HG03354 (cell line): ENCODE measurements around the gene PARD3.
"Not testable (repeated sequence)": the region's sequence is repeated elsewhere in the genome, so short reads cannot be mapped to it uniquely, and the experiment has no call there.

Source experiments
- ATAC-seq: cut with Tn5 transposase; IDR thresholded peaks from one replicate; pipeline ENCODE4 v1.9.1; 2021; ENCODE audit warnings: mild to moderate bottlenecking; ENCODE audit not compliant: unreplicated experiment, poor library complexity, severe bottlenecking

Gene PARD3

DNA sequence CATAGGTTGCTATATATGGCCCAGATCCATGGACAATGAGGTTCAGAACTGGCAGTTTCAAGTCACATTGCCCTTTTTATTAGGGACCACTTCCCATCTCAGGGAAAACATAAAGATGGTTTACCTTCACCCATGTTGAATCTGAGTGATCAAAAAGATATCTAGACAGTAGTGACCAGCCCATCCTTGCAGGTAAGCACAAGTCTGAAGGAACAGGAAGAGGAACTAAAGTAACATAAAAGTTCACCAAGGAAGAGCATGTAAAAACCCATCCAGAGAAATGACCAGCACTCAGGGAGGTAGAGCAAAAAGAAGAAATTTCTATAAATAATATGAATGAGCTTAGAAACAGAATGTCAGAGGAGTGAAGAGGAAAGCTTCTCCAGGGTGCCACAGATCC lies 382.5 kb downstream of the PARD3 start:
- no peak for ATAC-seq

DNA sequence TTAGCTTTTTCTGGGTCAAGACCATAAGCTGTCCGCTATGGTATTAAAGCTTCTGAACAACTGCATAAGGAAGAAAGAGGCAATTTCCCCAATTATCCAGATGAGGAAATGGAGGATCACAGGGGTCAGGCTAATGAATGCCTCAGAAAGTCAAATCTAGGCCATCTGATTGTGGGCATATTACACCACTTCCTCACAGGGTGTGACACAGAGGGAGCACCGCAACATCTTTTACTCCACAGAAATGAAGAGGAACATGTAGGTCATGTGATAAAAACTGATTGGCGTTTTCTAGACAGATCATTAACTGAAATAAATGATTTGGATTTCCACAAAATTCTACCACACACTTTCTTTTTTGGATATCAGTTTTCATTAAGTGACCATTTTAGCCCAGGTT lies 384.4 kb downstream of the PARD3 start:
- ATAC-seq, result no peak

DNA sequence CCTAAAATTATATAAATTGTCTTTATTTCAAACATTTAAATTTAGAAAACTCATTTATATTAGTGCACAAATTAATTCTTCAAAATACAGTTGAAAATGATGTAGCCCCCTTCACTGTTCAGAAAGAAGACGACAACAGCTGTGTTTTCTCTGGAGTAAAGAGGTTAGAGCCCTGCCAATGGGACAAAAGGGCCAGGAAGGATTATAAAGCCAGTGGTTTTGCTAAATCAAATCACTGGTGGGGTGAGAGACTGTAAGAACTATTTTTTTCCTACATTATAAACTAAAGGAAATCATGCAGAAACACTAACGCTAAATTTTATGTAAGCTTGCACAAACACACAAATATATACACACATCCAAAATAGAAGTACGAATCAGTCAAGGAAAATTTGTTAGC lies 386.6 kb downstream of the PARD3 start:
- no peak for ATAC-seq

- ATAC-seq, result no peak
These were observed 387.2 kb downstream of the PARD3 start for GRCh38 chr10:34427911-34428216.

DNA sequence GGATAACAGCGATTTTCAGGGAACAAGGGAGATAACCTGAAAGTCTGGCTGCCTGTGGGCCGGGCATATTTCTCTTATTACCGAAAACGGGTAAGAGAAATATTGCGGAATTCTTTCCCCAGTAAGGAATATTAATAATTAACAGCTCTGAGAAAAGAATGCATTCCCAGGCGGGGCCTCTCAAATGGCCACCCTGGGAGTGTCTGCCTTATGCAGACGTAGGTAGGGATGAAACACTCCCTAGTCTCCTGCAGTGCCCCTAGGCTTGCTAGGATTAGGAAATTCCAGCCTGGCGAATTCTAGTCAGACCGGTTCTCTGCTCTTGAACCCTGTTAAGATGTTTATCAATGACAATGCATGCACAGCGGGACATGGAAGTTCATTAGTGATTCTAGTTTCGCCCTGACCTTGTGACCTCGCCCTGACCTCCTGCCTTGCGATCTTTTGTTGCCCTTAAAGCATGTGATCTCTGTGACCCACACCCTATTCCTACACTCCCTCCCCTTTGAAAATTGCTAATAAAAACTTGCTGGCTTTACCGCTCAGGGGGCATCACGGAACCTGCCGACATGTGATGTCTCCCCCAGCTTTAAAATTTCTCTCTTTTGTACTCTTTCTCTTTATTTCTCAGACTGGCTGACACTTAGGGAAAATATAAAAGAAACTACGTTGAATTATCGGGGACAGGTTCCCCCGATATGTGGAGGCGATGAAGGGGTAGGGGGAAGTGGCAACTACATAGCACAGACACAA lies 387.8 kb downstream of the PARD3 start:
- not testable (repeated sequence) for ATAC-seq

GRCh38 chr10:34426538-34427157 lies 388.4 kb downstream of the PARD3 start:
- ATAC-seq, result not testable (repeated sequence)

DNA sequence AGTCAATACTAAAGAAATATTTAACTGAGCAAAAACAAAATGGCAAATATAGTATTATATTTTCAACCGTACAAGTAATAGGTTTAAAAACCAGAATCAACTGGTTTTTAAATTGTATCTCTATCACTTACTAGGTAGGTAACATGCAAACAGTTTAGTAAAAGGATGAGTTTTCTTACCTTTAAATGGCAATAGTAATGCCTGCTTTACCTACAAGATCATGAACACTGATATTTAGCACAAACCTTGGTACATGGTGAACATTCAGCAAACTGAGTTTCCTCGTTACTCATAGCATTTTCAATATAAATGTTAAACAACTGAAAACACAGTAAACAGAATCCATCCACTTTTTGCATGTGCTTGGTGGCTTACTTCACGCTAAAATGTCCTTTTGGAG lies 389.1 kb downstream of the PARD3 start:
- ATAC-seq, result no peak

DNA sequence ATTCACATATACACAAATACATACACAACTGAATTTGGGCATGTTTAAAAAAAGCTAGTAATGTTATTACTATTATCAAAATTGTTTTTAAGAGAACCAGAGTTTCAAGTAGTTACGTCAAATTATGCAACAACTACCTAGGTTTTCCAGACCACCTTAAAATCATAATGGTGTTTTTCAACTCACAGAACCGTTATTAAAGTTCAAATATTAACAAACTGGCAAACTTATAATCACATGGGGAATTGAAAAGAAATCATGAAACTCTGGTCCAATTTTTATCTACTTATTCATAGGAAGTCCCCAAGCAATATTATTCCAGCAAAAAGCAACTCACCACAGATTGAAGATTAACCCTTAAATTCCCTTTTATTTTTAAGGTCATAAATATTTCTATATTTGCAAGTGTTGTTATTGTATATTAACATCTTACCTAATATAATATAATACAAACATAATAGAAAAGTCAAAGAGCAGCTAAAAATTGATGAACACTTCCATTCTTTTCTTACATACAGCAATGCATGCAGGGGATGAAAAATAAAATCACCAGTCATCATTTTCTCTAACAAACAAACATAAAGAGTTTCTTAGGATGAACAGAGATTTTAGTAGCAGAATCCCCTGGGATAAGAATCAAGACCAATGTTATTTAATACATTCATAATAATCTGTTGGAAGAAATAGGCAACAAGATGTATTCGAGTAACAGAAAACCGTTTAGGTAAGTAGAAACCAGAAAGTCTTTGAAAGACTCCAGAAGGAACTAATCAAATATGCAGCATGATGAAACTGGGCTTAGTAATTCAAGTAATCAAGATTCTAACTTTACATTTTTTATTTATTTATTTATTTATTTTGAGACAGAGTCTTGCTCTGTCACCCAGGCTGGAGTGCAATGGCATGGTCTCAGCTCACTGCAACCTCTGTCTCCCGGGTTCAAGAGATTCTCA lies 391.1 kb downstream of the PARD3 start:
- ATAC-seq, result no peak

- ATAC-seq, result no peak
These were observed 394.3 kb downstream of the PARD3 start for GRCh38 chr10:34420795-34421194.

- ATAC-seq, result no peak
These were observed 394.8 kb downstream of the PARD3 start for GRCh38 chr10:34420273-34420672.

DNA sequence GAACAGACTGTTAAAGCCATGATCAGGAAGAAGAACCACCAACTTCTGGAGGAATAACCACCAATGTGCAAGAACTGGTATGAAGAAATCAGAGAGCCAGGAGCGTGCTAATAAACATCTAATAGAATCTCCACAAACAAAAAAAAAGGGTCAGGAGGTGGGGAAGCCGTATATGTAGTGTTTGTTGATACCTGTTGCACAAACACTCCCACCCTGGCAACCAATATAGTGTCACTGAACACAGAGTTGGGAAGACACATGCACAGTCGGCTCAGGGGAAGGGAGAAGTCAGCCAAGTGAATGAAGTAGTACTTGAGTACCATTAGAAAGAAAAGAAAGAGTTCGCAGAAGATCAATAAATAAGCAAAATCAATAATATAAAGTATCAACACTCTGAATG lies 400.1 kb downstream of the PARD3 start:
- no peak for ATAC-seq

GRCh38 chr10:34413756-34414587 lies 401.1 kb downstream of the PARD3 start:
- ATAC-seq, result no peak

- ATAC-seq, result no peak
These were observed 401.9 kb downstream of the PARD3 start for GRCh38 chr10:34413214-34413613.

- ATAC-seq, result no peak
These were observed 406.1 kb downstream of the PARD3 start for GRCh38 chr10:34408956-34409355.

DNA sequence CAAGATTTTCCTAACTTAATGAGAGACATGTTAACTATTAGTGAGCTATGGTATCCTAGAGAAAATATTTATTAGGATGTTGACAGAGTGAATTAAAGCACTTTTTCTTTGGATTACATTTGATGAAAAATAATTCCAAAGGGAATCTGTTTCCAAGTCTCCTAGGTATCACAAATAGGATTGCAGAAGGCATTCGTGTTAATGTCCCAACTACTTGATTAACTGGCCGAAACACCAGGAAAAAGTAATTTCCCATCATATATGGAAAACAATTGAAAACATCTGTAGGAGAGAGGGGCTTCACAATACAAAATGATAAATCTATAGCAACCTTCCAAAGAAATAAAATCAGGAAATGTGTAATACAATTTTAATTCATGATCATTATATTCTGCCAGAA lies 406.7 kb downstream of the PARD3 start:
- ATAC-seq, result no peak

GRCh38 chr10:34407324-34407805 lies 407.7 kb downstream of the PARD3 start:
- ATAC-seq, result no peak

GRCh38 chr10:34406463-34407323 lies 408.4 kb downstream of the PARD3 start:
- no peak for ATAC-seq

DNA sequence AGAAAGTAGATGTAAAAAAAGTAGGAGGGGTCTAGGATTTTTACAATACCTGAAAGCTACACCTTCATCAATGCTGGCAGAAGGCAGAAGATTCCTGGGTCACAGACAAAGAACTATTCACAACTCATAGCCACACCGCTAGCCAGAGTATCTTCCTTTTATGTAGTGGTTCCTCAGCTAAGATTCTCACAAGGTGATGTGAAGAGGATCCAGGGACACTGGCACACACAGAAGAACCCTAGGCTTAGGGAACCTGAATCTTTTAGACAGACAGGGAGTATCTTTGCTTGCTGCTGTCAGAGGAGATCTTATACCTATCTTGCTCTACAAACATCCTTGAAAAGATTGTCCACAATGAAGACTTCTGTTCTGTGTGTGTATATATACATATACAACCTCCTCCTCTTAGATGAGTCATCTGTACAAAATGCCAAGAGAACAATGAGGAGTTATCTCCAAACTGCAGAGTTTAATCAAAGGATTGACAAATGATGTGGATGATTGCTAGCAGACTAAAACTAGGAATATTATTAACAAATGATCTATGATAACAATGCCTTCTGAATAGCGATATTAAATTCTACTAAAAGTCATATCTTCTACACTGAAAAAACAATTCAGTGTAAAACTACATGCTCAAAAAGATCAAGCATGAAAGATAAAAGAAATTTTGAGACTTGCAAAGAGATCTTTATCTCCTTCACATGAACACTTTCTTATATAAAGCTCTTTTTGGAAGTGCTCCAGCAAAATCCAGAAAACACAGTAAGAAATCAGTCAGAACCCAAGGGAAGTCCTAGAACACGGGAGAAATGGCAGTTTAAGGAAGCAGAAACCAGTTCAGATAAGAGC lies 409.3 kb downstream of the PARD3 start:
- ATAC-seq, result no peak
